ENCODE measurements around the gene ZCCHC24.

Gene ZCCHC24

DNA sequence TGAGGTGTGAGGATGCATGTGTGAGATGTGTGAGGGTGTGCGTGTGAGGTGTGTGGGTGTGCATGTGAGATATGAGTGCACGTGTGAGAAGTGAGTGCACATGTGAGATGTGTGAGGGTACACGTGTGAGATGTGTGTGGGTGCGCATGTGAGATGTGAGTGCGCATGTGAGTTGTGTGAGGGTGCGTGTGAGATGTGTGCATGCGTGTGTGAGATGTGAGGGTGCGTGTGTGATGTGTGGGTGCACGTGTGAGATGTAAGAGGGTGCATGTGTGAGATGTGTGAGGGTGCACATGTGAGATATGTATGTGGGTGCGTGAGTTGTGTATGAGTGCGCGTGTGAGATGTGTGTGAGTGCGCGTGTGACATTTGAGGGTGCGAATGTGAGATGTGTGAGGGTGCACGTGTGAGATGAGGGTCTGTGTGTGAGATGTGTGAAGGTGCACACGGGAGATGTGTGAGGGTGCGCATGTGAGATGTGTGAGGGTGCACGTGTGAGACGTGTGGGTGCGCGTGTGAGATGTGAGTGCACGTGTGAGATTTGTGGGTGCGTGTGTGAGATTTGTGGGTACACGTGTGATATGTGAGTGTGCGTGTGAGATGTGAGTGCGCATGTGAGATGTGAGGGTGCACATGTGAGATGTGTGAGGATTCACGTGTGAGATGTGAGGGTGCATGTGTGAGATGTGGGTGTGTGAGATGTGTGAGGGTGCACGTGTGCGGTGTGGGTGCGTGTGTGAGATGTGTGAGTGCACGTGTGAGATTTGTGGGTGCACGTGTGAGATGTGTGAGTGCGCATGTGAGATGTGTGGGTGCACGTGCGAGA is 67.7 kb downstream of the ZCCHC24 start:
- TF ChIP-seq CTCF (conservative IDR thresholded peaks at IDR 0.05; ENCODE audit: control insufficient read depth, insufficient read depth, low read depth, low read length): no peak
- DNase-seq (ENCODE audit: low read depth): no peak
- H3K4me3 ChIP-seq (ENCODE audit: control insufficient read depth, low read depth, low read length): no peak overlapping the region

DNA sequence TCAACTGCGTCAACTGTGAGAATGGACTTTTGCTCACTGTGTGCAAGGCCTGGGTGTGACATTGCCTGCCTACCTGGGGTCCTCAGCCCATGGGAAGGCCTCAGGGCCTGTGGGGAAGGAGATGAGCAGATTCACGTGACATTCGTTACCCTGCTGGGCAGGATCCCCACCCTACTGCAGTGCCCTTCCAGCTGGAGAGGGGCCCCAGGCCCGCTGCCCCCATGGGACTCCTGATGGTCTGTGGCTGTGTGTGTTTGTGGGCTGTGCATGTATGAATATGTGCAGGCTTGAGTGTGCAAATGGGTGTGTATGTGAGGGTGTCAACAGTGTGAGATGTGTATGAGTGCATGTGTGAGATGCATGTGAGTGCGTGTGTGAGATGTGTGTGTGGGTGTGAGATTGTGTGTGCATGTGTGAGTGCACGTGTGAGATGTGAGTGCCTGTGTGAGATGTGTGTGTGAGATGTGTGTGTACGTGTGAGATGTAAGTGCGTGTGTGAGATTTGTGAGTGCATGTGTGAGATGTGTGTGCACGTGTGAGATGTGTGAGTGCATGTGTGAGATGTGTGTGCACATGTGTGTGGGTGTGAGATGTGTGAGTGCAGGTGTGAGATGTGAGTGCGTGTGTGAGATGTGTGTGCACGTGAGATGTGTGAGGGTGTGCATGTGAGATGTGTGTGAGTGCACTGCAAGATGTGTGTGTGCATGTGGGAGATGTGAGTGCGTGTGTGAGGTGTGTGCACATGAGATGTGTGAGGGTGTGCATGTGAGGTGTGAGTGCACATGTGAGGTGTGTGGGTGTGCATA is 68.5 kb downstream of the ZCCHC24 start:
- DNase-seq (ENCODE audit: low read depth): no peak

DNA sequence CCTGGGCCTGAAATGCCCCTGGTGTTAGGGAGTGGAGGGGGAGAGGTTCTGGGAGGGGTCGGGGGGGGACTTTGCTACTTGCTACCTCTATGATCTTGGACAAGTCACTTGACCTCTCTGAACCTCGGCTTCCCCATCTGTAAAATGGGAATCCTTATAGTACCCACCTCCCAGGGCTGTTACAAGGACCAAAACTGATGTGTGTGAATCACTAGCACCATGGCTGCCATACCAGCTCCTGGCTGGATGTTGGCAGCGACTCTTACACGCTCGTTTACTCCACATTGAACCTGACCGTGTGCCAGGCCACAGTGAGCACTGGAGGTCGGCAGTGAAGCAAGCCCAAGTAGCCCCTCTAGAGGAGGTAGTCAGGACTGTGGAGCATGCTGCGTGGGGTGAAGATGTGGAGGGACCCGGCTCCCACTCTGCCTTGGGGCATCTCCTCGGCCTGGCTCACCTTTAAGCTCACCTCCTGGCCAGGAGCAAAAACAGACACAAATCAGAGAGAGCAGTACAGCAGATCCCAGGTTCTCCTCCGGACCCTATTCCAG is 69.3 kb downstream of the ZCCHC24 start:
- TF ChIP-seq CTCF (conservative IDR thresholded peaks at IDR 0.05; ENCODE audit: control insufficient read depth, insufficient read depth, low read depth, low read length): no peak
- H3K4me3 ChIP-seq (ENCODE audit: control insufficient read depth, low read depth, low read length): no peak overlapping the region
- no peak for DNase-seq (ENCODE audit: low read depth)

More for the DNA sequence above, 68.5 kb downstream of the ZCCHC24 start:
- H3K4me3 ChIP-seq (ENCODE audit: control insufficient read depth, low read depth, low read length): no peak overlapping the region
- TF ChIP-seq CTCF (conservative IDR thresholded peaks at IDR 0.05; ENCODE audit: control insufficient read depth, insufficient read depth, low read depth, low read length): no peak

GRCh38 chr10:79375321-79376077 is 69.9 kb downstream of the ZCCHC24 start:
- DNase-seq (ENCODE audit: low read depth): peak; percentile 43
- no peak overlapping the region for H3K4me3 ChIP-seq (ENCODE audit: control insufficient read depth, low read depth, low read length)
- no peak for TF ChIP-seq CTCF (conservative IDR thresholded peaks at IDR 0.05; ENCODE audit: control insufficient read depth, insufficient read depth, low read depth, low read length)

DNA sequence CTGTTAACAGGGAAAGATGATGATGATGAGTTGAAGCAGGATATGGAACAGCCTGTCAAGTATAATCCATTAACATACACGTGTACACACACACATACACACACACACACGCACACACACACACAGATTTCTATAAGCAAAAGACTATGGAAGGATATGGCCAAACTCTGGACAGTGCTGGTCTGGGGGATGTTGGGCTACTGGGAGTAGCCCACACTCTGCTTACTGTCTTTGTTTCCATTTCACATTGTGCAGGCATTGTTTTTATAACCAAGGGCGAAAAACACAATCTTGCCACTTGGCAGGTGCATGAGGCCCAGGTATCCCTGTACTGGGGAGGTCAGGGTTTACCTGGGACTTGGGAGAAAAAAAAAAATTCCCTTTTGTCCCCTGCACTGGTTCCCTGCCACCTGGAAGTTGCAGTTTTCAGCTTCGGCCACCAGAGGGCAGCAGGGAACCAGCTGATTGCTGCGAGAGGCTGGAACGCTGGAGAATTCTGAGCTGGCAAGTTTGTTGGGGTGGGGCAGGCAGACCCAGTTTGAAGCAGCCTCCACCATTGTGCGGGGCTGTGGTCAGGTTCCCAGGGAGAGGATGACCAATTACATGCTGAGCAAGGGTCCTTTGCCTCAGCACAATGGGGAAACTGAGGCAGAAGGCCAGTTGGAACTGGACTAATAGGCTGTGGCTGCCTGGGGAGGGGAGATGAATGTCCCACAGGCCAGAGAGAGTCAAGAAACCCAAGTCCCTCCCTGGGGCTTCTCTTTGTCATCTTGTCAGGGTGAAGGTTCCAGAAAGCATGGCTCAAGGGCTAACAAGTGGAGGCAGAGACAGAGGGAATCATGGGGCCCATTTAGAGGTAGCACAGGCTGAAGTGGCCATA is 70.9 kb downstream of the ZCCHC24 start:
- peak; percentile 69 for DNase-seq (ENCODE audit: low read depth)
- TF ChIP-seq CTCF (conservative IDR thresholded peaks at IDR 0.05; ENCODE audit: control insufficient read depth, insufficient read depth, low read depth, low read length): peak; percentile 93
- H3K4me3 ChIP-seq (ENCODE audit: control insufficient read depth, low read depth, low read length): no peak overlapping the region
